ENCODE measurements around the gene CEP104.

Gene CEP104

DNA sequence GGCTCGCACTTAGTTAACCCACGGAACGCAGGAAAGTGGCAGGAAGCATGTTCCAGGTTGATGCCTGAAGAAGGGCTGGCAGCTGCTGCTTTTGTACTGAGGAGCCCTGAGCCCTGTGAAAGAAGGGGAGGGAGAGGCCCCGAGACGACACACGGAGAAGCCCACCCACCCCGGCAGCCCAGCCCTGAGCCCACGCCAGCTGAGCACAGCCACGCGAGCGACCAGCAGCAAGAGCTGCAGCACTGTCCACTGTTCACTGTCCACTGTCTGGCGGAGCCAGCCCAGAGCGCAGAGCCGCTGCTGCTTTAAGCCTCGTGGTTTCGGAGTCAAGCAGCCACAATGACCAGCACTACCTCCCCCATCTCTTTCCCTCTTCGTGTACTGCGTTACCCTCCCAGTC, 66.1 kb downstream of the CEP104 start:
- DNase-seq, result no peak

DNA sequence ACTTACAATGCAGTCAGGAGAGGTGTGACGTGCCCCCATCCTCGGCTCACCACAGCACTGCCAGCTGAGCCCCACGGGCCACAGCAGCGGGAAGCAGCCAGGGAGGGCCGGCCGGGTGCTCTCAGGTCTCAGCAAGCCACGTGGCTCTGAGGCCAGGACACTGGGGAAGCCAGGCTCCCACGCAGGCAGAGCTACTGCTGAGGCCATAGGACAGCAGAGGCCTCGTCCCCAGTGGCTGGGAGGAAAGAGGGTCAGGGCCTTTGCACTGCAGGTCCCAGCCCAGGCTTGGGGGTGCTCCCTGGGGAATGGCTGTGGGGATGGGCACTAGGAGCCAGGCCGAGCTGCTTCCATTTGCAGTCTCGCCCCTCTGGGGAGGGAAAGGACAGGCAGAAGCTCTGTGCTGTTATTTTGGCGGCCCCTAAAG, 66.5 kb downstream of the CEP104 start:
- DNase-seq, result no peak

DNA sequence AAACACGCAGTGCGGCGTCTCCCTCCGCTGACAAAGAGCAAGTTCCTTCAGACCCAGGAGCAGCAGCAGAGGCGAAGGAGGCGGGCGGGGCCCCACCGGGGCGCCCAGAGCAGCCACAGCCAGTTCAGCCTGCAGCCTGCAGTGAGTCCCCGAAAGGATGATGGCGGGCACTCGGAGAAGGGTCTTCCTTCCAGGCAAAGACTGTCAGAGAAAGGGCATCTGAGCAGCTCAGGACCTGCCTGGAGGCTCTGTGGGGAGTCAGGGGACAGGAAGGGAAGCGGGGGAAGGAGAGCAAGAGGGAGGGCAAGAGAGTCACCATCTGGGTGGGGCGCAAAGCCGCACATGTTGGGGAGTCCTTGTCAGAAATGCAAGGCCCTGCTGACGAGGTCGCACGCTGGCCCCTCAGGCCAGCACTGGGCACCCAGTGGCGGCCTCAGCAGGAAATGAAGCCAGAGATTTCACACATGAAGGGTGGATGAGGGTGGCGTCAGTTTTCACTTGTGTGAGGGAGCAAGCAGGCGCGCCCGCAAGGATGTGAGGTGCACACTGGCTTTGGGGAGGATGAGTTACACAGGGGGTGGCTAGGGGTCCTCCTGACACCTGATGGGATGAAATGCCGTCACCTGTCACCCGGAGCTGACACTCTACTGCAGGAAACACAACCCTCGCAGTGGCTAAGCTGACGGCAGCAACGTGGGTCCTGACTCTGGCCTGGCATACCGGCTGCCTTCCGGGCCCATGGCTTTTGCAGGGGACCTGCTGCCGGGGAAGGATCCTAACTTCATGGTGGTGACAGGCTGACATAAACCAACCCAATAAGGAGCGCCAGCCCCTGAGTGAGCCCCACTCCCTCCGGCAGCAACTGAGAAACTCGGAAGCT, 67.3 kb downstream of the CEP104 start:
- no peak for DNase-seq

DNA sequence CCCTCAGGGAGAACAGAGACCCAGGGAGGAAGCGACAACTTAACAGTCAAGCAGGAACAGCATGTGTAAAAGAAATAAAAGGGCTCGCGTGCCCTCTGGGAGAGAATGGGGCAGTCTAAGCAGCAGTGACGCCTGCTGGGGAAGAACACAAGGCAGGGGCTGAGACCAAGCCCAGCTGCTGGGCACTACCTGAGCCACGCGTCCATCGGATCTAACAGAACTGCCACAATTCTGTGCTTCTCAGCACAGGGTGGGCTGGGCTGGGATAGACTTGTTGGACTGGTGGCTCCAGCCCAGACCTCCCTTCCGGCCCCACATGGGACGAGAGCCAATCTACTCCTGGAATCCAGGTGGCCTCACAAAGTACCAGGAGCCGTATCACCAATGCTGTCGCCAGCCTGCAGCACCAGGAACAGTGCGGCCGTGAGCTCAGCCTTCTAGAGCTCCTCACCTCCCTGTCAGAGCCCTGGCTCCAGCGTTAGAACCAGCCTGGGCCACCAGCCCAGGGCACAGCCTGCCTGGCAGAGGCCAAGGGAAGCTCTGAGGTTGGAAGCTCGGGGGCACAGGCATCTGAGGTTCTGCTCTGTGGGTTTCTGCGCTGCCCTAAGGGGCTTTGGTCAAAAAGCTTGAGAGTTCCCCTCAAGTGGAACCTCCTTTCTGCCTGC, 68.1 kb downstream of the CEP104 start:
- no peak for DNase-seq

DNA sequence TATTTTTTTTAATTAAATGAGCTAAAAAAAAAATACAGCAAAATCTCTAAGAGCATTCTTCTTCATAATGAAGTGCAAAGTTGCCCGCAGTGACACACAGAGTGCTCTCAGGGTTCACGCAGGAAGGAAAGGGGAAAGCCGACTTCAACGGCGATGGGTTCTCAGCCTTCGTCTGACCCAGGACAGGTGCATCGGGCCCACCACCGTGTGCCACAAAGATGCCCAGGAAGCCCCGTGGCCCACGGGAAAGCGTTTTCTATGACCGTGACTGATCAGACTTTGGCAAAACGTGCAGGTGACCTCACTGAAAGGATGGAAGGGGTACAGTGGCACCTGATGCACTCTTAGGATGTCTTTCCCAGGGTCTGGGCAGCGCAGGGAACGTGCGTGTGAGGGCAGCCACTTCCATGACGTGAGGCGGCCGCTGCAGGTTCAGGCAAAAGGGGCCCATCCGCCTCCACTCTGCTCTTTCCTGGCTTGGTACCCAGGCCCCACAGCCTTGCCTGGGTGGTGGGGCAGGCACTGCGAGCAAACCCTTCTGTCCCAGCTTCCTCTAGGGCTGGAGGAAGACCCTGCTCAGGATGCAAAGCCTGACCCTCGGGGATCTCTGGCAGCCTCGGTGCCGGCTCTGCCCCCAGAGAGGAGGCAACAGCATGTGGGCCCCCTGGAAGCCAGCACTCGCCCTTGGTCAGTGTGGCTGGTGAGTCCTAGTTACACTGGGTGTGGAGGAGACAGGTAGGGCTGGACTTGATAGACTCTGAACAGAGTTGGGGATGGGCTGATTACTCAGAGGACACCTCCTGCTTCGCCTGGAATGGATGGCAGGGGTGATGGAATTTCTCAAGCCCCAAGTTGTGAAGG, 69.0 kb downstream of the CEP104 start:
- DNase-seq, result no peak

DNA sequence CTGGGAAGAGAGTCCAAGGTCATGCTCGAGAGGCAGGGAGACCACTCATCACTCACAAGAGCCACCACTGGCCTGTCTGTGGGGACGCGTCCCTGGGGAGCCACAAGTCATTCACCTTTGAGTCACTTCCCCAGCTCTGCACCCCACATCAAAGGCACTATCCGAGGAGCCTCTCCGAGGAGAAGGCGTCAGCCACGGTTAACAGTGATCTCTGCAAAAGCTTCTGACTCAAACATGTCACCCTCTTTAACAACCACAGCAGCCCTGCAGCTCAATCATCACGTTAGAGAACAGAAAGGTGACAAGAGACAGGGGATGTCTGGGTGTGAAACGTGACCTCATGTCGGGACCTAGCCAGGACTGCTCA, 69.7 kb downstream of the CEP104 start:
- no peak for DNase-seq

DNA sequence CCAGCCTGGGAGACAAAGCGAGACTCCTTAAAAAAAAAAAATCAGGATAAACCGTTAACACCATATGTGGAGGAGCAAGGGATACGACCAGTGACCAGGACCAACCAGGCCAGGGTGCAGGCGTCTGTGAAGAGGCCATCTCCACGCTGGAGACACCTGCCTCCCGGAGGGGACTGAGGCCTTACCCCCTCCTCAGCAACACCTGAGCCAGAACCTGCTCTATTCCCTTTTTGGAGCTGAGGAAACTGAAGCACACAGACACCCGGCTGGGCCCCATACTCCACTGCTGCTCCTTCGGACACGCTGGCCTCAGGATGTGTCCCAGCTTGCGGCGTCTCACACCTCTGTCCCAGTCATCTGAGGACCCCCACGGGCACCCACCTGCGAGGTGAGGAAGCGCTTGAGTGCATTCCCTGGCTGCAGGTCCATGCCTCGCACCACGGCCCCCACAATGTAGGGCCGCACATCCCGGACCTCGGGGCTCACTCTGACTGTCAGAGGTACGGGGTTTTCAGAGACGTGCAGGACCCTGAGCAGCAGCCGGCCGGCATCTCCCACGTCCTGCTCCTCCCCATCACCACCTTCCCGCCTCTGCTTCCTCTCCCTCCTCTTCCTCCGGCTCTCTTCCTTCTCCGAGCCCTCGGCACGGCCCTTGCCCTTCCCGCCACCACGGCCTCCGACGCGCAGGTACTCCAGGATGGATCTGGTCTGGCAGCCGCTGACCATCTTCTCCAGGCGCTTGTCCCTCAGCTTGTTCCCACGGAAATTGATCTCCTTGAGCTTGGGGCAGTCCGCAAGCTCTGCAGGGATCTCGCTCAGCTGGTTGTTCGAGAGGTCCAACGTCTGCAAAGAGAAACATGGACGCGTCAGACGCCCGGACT, 70.3 kb downstream of the CEP104 start:
- no peak for DNase-seq

DNA sequence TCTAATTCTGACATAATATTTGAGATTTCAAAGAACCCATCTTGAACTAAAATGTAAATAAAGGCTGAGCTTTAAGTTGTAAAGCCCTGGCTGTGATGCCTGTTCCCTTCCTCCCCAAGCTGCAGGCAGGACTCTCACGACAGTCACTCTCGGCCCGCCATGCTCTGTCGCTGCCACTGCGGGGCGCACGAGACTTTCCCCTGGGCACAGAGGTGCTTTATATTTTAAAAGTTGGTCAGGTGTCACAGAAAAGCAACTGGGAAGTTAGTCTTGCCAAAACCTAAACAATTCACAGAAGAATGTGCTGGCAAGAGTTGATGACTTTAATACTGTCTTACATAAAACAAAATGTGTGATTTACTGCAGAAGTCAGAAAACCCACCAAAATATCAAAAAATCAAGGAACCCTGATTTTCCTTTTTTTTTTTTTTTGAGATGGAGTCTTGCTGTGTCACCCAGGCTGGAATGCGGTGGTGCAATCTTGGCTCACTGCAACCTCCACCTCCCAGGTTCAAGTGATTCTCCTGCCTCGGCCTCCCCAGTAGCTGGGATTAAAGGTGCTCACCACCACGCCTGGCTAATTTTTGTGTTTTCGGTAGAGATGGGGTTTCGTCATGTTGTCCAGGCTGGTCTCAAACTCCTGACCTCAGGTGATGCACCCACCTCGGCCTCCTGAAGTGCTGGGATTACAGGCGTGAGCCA, 71.4 kb downstream of the CEP104 start:
- no peak for DNase-seq

DNA sequence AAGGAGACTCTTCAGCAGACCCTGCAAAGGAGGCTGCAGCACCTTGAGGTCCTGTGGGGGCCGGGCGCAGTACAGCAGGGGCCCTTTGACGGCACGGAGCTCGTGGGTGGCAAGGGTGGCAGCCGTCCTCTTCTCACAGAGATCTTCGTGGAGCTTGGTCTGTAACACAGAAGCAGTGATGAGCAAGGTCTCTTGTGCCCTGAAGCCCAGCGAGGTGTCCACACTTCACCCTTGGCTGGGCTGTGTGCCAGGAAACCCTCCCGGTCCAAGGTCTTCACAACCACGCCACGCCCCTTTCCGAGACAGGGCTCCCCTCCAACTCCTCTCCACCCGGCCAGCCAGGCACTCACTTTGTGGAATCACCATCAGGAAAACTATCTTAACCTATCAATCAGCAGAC, 72.0 kb downstream of the CEP104 start:
- DNase-seq, result no peak

DNA sequence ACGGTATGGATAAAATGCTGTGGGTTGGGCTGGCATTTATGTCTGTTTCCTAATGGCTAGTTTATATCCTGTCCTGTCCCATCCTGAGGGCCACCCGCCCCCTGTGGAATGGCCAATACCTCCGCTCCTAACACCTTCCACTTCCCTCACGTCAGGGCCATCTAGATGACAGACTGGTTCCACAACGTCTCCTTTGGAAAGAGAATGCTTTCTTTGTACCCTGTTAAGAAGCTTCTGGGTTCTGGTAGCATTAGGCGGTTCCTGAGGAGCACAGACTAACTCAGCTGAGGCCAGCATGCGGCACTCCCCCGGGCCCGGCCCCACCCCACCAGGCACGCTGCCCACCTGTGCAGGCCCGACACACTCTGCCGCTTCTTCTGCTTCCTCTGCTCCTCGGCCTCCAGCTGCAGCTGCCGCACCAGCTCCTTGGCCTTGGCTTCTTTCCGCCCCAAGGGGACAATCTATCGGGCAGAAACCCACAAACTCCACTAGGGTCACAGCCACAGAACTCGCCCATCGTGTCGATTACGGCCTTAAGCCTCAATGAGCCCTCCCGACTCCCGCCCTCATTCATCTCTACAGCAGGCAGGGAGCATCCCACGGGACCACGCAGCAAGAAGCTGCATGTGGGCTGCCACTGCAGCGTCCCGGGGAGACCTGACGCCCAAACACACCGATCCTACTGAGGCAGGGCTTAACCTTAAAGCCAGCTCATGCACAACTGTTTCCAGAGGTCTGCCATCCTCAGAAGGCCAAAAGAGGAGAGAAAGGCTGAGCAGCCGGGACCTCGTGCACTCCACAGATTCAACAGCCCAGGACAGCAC, 73.1 kb downstream of the CEP104 start:
- DNase-seq, result no peak

DNA sequence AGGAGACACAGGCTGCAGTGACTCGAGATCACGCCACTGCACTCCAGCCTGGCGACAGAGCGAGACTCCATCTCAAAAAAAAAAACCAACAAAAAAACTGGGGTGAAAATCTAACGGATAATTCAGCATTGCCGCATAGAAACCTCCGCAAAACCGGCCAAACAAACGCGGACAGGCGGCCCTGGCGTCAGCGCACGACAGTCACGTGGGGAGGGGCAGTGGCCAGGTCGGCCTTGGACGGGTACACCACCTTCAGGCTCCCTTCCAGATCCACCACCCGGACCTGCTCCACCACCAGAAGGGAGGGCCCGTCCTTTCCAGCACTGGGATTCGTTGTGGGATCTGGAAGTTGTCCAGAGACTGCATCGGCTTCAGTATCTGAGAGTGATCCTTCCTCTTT, 76.1 kb downstream of the CEP104 start:
- no peak for DNase-seq

DNA sequence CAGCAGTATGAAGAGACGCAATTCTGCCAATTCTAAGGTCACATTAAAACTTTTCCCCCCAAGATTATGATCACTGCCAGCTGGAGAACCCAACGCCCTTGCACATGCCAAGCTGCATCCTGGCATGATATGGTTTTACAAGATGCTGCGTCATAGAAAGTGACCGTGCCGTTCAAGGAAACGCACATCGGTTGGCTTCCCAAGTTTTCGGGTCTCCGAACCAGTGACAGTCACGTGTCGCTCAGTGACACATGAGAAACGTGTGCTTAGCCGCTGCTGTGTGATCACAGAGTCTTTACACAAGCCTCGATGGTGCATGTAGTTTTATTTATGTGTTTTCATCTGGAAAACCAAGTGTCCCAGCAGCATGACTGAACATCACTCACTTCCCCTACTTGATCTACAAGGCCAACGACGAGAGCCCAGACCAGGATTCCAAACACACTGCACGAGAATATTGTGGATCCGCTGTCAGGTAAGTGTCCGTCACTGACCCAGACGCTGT, 77.0 kb downstream of the CEP104 start:
- no peak for DNase-seq

DNA sequence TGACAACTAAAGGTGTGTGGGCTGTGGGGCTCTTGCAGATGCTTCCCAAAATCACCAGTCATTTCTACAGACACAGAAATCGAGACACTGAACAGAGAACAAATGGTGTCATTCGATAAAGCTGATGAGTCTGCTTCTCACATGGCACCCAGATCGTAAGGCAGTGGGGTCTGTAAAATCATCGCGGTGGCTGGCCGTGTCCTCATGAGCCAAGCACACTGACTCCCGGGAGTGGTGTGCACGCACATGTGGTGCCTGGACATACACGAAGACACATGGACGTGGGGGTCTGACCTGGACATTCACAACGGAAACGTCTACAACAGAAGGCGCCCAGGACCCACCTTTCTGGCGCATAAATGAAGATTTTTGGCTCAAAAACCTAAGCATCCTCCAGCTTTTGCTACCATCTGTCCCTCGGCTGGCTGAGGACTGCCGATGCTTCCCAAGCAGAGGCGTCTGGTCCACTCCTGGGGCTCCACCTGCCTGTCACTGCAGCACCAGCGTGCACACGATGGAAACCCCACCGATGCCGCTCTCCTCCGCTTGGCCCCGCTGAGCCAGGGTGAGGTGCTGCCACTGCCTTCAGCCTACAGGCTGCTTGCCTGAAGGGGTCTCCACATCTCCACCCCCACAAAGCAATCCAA, 77.6 kb downstream of the CEP104 start:
- no peak for DNase-seq

DNA sequence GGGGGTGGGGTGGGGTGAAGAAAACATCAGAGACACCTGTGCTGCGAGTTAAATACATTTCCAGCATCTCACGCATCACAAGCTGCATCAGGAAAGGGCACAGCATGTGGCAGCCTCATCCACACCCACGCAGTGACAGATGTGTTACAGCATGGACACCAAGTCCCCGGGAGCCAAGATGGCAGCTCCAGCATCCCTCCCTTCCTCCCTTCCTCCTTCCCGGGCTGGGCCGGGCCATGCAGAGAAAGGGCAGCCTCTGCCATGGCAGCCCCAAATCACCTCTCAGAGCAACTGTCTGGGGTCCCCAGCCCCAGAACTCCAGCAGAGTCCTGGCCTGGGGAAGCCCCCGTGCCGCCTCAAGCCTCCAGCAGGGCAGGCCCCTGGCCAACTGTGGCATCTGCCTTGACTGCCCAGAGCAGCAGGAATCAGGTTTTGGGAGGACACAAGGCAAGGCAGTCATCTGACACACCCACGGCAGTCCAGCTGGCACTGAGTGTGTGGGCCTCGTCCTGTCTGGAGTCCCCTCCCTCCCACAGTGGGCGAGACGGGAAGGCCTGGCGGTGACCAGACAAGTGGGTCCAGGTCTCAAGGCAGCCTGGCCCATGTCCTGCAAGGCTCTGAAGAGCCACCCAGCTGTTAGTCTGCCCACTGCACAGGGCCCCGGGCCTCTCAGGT, 78.3 kb downstream of the CEP104 start:
- no peak for DNase-seq

DNA sequence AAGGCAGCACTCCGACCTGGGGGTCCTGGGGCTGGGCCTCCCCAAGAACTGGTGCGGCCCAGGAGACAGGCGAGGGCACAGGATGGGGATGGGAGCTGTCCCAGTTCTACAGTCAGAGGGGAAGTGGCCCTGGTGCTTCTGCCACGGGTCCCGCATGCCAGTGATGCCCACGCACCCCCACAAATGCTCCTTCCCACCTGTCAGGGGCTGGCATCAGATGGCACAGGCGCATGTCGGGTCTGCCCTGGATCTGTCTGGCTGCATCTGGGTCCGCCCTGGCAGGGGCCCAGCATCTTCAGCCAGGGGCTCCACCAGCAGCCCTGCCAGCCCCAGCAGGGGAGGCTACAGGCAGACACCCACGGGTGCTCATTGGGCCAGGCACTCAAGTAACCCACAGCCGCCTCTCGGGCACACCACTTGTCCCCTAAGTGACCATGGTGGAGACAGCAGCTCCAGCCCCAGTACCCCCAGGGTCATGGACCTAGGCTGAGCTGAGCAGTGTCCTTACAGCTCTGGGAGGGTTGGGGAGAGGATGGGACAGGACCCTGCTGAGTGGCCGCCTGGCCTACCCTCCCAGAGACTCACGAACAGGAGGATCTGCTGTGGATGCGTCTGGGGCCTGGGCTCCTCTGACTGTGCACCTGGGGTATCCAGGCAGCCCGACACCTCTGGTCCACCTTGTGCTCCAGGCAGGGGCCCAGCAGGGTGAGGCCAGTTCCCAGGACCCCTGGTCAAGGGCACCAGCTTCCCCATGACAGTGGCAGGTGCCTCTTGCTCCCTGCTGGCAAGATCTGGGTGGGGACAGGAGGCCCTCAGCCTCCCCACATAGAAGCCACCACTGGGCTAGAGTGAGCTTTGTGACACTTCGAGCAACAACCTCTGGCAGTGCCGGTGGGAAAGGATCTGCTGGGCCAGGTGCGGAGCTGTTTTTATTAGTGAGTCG, 79.1 kb downstream of the CEP104 start:
- no peak for DNase-seq

DNA sequence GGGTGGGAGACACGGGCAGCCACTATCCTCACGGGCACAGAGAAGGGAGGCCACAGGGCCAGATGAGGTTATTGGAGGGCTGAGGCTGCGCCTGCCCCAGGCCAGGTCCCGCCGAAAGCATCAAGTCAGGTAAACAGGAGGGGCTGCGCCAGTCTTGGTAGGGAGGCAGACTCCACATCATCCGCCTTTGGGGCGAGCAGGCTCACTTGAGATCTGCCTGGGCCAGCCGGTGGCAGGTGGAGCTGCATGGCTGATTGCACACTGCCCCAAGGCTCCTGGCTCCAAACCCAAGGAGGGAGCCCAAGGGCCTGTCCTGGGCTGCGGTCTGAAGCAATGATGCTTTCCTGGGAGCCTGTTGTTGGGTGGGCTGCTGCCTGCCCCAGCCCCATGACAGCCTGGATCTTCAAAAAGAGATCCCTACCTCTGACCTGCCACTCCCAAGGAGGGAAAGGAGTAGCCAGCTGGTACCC, 79.9 kb downstream of the CEP104 start:
- no peak for DNase-seq

DNA sequence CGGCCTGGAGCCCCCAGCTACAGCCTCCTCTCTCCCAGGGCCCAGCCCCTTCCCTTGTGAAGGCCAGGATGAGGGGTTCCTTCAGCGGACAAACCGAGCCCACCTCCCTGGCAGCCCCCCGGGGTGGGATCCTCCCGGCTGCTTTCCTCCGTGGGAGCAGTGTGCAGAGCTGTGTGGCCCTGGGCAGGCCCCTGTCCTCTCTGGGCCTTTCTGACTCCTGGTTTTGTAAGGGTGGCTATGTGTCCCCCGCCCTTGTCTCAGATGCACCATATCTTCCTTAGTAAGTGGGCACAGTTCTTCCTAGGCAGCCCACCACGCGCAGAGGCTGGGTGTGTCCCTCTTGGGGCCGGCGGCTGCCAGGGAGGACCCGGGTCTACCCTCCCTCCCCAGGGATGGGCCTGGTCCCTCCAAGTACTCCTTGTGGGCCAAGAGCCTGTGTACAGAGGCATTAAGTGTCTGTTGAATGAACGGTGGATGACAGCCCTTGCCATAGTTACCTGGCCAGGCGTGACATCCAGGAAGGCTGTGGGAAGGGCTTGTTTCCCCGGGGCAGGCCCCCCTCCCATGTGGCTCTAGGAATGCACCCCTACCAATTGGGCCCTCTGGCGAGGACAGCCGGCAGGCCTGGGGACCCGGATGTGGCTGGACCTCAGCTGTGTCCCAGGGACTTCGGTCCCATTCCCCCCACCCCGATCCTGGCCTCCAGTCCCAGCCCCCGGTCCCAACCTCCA, 80.6 kb downstream of the CEP104 start:
- no peak for DNase-seq

Data from NCI-H1436 (cell line).